Keratinocyte (primary cell): ENCODE results near the gene VWC2L. TPM values are rescaled to one million over a fixed set of nuclear protein-coding genes. Genes with fewer than 3 reads are reported as not detected.
A peak's percentile ranks its signal among the peaks of the same experiment; 100 is the strongest.

Experiments
- DNase-seq: peaks from one replicate; pipeline ENCODE4 v3.0.0-alpha.2; 2011; ENCODE audit warnings: low read depth, missing footprints, low spot score
- FAIRE-seq: peaks from 2 replicates; lab custom pipeline; 2011; peaks lifted over from hg19 to GRCh38; lab: Jason Lieb, UNC
- H2AFZ ChIP-seq: 2 replicates; pipeline ENCODE4 v1.6.0; 2012; ENCODE audit warnings: low read length, control low read depth, inconsistent platforms; ENCODE audit not compliant: control insufficient read depth
- H3K27ac ChIP-seq: 2 replicates; pipeline ENCODE4 v1.5.1; 2011; ENCODE audit warnings: low read length; ENCODE audit not compliant: control insufficient read depth, insufficient read depth
- H3K27me3 ChIP-seq: 3 replicates; pipeline ENCODE4 v1.6.0; 2011; ENCODE audit warnings: low read length; ENCODE audit not compliant: control insufficient read depth, insufficient read depth; ENCODE audit errors: extremely low read depth
- H3K36me3 ChIP-seq, 2 experiments: 2 replicates in 1 of 2; 3 replicates in 1 of 2; pipeline ENCODE4 v1.5.1; 2011; ENCODE audit warnings: low read length in 2 of 2, mild to moderate bottlenecking in 1 of 2; ENCODE audit not compliant: control insufficient read depth in 2 of 2, insufficient read depth in 2 of 2; ENCODE audit errors: extremely low read depth in 1 of 2
- H3K4me1 ChIP-seq: 3 replicates; pipeline ENCODE4 v1.5.1; 2011; ENCODE audit warnings: low read length; ENCODE audit not compliant: control insufficient read depth, insufficient read depth; ENCODE audit errors: extremely low read depth
- H3K4me2 ChIP-seq: 3 replicates; pipeline ENCODE4 v1.6.0; 2011; ENCODE audit warnings: low read depth, low read length; ENCODE audit not compliant: control insufficient read depth, insufficient read depth; ENCODE audit errors: extremely low read depth
- H3K4me3 ChIP-seq, 3 experiments: fragments of 200-600 bp in 1 of 3; sonication (generic) in 1 of 3; 2 replicates in 2 of 3; 3 replicates in 1 of 3; pipeline ENCODE4 v1.5.1; 2011 to 2016; ENCODE audit warnings: low read length in 3 of 3, mild to moderate bottlenecking in 3 of 3, control low read depth in 2 of 3, inconsistent platforms in 1 of 3, low read depth in 1 of 3, mixed read lengths in 1 of 3, mixed run types in 1 of 3, moderate library complexity in 1 of 3; ENCODE audit not compliant: control insufficient read depth in 2 of 3, insufficient read depth in 2 of 3; ENCODE audit errors: extremely low read depth in 1 of 3
- H3K79me2 ChIP-seq: 2 replicates; pipeline ENCODE4 v1.6.0; 2012; ENCODE audit warnings: low read length; ENCODE audit not compliant: control insufficient read depth, insufficient read depth
- H3K9ac ChIP-seq: 3 replicates; pipeline ENCODE4 v1.6.0; 2011; ENCODE audit warnings: low read length; ENCODE audit not compliant: control insufficient read depth, insufficient read depth; ENCODE audit errors: extremely low read depth
- H3K9me1 ChIP-seq: 3 replicates; pipeline ENCODE4 v1.6.0; 2011; ENCODE audit warnings: low read length; ENCODE audit not compliant: control insufficient read depth, insufficient read depth; ENCODE audit errors: extremely low read depth
- H3K9me3 ChIP-seq: 2 replicates; pipeline ENCODE4 v1.5.1; 2012; ENCODE audit warnings: low read depth, low read length; ENCODE audit not compliant: control insufficient read depth
- H4K20me1 ChIP-seq: 3 replicates; pipeline ENCODE4 v1.6.0; 2011; ENCODE audit warnings: low read length; ENCODE audit not compliant: control insufficient read depth, insufficient read depth; ENCODE audit errors: extremely low read depth
- EZH2 ChIP-seq: IDR thresholded peaks from one replicate; pipeline ENCODE4 v1.6.1; 2012; ENCODE audit warnings: inconsistent platforms, mild to moderate bottlenecking, low read length, moderate library complexity
- dilution Hi-C: fragments of 300-500 bp; cut with MboI; formaldehyde crosslinking; loops from one replicate; pipeline ENCODE4 v1.7.0; 2020; ENCODE audit warnings: low sequenced_read_pairs; ENCODE audit not compliant: extremely low pct_ligation_motif_present
- polyA plus RNA-seq, 5 experiments: library from polyadenylated mRNA; depleted of rRNA in 3 of 5; stranded (reverse) in 3 of 5; stranded (forward) in 1 of 5; unstranded in 1 of 5; fragments of >200 nt; gene quantifications; 1 replicate in 1 of 5; 2 replicates in 3 of 5; 3 replicates in 1 of 5; pipeline versions ENCODE4 v1.2.1 to v1.2.3, GENCODE V29; 2011 to 2012; ENCODE audit warnings: missing spikeins in 2 of 5, low read depth in 1 of 5, low replicate concordance in 1 of 5
- TF ChIP-seq, protein P1 (sequence below), 3 experiments: IDR thresholded peaks in 1 of 3; conservative IDR thresholded peaks in 1 of 3; optimal IDR thresholded peaks in 1 of 3; 2 replicates in 2 of 3; 3 replicates in 1 of 3; pipeline versions ENCODE3 to v1.5.1; 2011; ENCODE audit warnings: low read length in 3 of 3, mild to moderate bottlenecking in 3 of 3, moderate library complexity in 2 of 3, control low read depth in 1 of 3, inconsistent platforms in 1 of 3; ENCODE audit not compliant: insufficient read depth in 2 of 3; ENCODE audit errors: extremely low read depth in 1 of 3

VWC2L gene
- polyA plus RNA-seq, 1 donor (not counting 4 experiments of a cell fraction or from before 2014, with no cell fraction given), result not detected

DNA sequence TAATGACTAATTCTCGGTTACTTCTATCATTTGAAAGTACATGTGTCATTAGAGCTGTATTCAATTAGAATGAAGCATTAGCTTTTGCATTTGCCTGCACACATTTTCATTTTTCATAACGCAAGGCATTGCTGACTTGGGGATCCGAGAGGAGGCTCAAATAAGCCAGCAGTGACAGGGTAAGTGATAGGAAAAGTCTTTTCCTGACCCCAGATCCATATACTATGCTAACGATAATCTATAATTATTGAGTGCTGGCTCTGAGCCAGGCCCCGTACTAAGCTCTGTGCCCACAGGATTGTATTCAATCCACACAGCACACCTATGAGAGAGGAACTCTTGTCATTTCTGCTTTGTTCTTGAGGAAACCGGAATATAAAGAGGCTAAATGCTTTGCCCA, 168.2 kb downstream of the VWC2L start:
- dilution Hi-C loops, result no loop called here
- Histone ChIP-seq H3K9me3 (no peaks in the 10 kb centered on the region), H3K4me2 (no peak overlapping the region), H2AFZ (no peak overlapping the region), H3K36me3 (no peaks in the 10 kb centered on the region), H3K27me3 (no peaks in the 10 kb centered on the region), H3K79me2 (no peaks in the 10 kb centered on the region), H3K27ac (no peak overlapping the region), H3K9ac (no peak overlapping the region), H3K4me3 (no peak overlapping the region), H3K9me1 (no peaks in the 10 kb centered on the region), H3K4me1 (peaks cover 4% of the 10 kb centered on the region), H4K20me1 (no peaks in the 10 kb centered on the region)
- no peak for TF ChIP-seq EZH2
- TF ChIP-seq, protein P1, sequence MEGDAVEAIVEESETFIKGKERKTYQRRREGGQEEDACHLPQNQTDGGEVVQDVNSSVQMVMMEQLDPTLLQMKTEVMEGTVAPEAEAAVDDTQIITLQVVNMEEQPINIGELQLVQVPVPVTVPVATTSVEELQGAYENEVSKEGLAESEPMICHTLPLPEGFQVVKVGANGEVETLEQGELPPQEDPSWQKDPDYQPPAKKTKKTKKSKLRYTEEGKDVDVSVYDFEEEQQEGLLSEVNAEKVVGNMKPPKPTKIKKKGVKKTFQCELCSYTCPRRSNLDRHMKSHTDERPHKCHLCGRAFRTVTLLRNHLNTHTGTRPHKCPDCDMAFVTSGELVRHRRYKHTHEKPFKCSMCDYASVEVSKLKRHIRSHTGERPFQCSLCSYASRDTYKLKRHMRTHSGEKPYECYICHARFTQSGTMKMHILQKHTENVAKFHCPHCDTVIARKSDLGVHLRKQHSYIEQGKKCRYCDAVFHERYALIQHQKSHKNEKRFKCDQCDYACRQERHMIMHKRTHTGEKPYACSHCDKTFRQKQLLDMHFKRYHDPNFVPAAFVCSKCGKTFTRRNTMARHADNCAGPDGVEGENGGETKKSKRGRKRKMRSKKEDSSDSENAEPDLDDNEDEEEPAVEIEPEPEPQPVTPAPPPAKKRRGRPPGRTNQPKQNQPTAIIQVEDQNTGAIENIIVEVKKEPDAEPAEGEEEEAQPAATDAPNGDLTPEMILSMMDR (optimal IDR thresholded peaks at IDR 0.05 in 1 of 3, IDR thresholded peaks at IDR 0.05 in 1 of 3, conservative IDR thresholded peaks at IDR 0.05 in 1 of 3; ENCODE audit: extremely low read depth in 1 of 3, insufficient read depth in 2 of 3, low read length in 3 of 3), result no peak
- FAIRE-seq (no peak), DNase-seq (no peak)

DNA sequence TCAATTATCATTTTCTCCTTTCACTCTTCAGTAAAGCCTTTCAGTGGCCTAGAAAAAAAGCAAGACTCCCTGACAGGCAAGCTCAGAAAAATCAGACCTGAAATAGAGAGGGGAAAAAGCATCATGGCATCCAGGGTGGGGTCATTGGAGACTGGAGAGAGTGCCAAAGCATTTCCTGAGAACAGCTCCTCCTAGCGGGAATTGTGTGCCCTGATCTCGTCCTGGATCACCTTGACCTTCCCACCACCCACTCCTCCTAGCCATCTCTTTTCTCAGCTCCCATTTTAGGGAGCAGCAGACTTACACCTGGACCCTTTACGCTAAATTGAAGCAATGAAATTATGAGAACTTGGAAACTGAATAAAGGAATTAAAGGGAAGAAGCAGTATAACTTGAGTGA, 176.6 kb downstream of the VWC2L start:
- no peaks in the 10 kb centered on the region for H3K9me3 ChIP-seq
- no peaks in the 10 kb centered on the region for H3K36me3 ChIP-seq
- H3K4me1 ChIP-seq, result no peaks in the 10 kb centered on the region
- no peaks in the 10 kb centered on the region for H4K20me1 ChIP-seq
- TF ChIP-seq, protein P1 (optimal IDR thresholded peaks at IDR 0.05 in 1 of 3, IDR thresholded peaks at IDR 0.05 in 1 of 3, conservative IDR thresholded peaks at IDR 0.05 in 1 of 3; ENCODE audit: extremely low read depth in 1 of 3, insufficient read depth in 2 of 3, low read length in 3 of 3), result peak; percentile 29 to 70 (median 40)
- no peak for TF ChIP-seq EZH2
- no peak overlapping the region for H3K27ac ChIP-seq
- FAIRE-seq, result no peak
- no peak overlapping the region for H3K9ac ChIP-seq
- no peak overlapping the region for H3K4me3 ChIP-seq
- no peak overlapping the region for H2AFZ ChIP-seq
- dilution Hi-C loops, result no loop called here
- no peak overlapping the region for H3K4me2 ChIP-seq
- H3K9me1 ChIP-seq, result no peaks in the 10 kb centered on the region
- DNase-seq, result no peak
- H3K27me3 ChIP-seq, result no peaks in the 10 kb centered on the region
- no peaks in the 10 kb centered on the region for H3K79me2 ChIP-seq
